ENCODE data around the gene MED16.

- TF ChIP-seq, protein P1, sequence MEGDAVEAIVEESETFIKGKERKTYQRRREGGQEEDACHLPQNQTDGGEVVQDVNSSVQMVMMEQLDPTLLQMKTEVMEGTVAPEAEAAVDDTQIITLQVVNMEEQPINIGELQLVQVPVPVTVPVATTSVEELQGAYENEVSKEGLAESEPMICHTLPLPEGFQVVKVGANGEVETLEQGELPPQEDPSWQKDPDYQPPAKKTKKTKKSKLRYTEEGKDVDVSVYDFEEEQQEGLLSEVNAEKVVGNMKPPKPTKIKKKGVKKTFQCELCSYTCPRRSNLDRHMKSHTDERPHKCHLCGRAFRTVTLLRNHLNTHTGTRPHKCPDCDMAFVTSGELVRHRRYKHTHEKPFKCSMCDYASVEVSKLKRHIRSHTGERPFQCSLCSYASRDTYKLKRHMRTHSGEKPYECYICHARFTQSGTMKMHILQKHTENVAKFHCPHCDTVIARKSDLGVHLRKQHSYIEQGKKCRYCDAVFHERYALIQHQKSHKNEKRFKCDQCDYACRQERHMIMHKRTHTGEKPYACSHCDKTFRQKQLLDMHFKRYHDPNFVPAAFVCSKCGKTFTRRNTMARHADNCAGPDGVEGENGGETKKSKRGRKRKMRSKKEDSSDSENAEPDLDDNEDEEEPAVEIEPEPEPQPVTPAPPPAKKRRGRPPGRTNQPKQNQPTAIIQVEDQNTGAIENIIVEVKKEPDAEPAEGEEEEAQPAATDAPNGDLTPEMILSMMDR (IDR thresholded peaks at IDR 0.05; ENCODE audit: insufficient read depth, low read length, poor library complexity, severe bottlenecking): no peak
- no peak for TF ChIP-seq EZH2phosphoT487 (conservative IDR thresholded peaks at IDR 0.05; ENCODE audit: low read length)
These were observed 3.4 kb upstream of the MED16 start for GRCh38 chr19:896434-896833.
